SU-DHL-6 (cell line): ENCODE results near the gene MKKS.

Source experiments
- EZH2phosphoT487 ChIP-seq: fragments of 200-600 bp; sonication (generic), shearing (Covaris generic); conservative IDR thresholded peaks from 2 replicates; pipeline ENCODE4 v1.6.1; 2018; ENCODE audit warnings: mild to moderate bottlenecking, antibody characterized with exemption, low read length, moderate library complexity, mixed read lengths
- TF ChIP-seq, protein P1 (sequence below): fragments of 200-600 bp; sonication (generic); IDR thresholded peaks from one replicate; pipeline ENCODE4 v1.5.1; 2017; ENCODE audit warnings: antibody characterized with exemption, mild to moderate bottlenecking, low read length, moderate library complexity; ENCODE audit not compliant: insufficient read depth, poor library complexity, severe bottlenecking

DNA sequence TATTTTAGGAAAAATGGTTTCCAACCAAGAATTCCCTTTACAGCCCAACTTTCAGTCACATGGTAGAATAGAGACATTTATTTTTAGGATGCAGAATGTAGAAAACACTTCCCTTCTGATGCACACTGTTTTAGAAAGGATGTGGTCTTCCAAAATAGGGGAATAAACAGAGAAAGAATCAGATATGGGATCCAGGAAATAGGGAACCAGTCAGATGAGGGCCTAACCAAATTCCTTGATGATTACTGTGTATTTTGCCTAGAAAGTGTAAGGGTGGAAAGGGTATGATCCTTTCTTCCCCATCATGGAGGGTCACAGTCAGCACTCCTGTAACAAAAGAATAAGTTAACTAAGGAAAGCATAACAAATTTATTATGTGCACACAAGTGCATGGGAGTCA is 28.5 kb upstream of the MKKS start:
- TF ChIP-seq, protein P1, sequence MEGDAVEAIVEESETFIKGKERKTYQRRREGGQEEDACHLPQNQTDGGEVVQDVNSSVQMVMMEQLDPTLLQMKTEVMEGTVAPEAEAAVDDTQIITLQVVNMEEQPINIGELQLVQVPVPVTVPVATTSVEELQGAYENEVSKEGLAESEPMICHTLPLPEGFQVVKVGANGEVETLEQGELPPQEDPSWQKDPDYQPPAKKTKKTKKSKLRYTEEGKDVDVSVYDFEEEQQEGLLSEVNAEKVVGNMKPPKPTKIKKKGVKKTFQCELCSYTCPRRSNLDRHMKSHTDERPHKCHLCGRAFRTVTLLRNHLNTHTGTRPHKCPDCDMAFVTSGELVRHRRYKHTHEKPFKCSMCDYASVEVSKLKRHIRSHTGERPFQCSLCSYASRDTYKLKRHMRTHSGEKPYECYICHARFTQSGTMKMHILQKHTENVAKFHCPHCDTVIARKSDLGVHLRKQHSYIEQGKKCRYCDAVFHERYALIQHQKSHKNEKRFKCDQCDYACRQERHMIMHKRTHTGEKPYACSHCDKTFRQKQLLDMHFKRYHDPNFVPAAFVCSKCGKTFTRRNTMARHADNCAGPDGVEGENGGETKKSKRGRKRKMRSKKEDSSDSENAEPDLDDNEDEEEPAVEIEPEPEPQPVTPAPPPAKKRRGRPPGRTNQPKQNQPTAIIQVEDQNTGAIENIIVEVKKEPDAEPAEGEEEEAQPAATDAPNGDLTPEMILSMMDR: no peak
- no peak for TF ChIP-seq EZH2phosphoT487
